ENCODE measurements around the gene ZNF468. TPM values are rescaled to one million over a fixed set of nuclear protein-coding genes. Genes with fewer than 3 reads are reported as not detected.
"Not testable (repeated sequence)": the region's sequence is repeated elsewhere in the genome, so short reads cannot be mapped to it uniquely, and the experiment has no call there.

ZNF468 gene
- total RNA-seq = 14.8 and 17.4 TPM in 2 replicates

DNA sequence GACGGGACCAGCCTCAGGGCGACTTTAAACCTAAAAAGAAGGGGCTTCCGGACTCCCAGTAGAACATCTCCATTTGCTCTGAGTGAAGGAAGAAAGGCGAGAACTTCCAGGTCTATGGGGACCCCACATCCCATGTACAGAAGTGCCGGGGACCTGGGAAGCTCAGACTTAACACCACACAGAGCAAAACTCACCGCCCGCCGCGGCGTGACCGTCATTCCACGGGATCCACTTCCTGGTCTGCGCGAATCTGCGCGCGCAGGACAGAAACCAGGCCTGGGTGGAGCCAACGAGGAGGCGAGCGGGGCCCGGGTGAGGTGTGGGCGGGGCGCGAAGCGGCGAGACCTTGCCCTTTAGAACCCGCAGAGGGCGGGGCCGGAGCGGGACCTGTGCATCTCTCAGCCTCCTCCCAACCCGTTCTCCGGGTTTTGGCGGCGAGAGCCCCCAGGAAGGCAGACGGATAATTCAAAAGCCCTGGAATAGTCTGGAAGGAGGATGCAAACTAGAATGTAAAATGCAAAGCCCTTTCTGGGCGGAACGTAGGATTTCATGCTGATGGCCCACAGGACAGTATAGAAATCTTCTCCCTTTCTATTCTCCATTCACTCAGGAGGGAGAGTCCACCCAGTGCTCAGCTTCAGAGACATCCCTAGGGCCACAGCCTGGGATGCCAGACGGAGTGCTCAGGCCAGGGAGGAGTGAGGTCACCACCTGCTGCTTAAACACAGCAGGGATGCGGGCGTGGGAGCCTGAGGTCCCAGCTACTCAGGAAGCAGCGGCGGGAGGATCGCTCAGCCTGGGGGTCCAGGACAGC lies at the start of gene ZNF468:
TSS of gene ZNF468 (minus strand) at position 242 of the 814 bp plus-strand sequence. CDS start 3,347 bp downstream, outside the sequence.
- peak; percentile 14 to 45 for DNase-seq (ENCODE audit: low read depth in 2 of 2)

DNA sequence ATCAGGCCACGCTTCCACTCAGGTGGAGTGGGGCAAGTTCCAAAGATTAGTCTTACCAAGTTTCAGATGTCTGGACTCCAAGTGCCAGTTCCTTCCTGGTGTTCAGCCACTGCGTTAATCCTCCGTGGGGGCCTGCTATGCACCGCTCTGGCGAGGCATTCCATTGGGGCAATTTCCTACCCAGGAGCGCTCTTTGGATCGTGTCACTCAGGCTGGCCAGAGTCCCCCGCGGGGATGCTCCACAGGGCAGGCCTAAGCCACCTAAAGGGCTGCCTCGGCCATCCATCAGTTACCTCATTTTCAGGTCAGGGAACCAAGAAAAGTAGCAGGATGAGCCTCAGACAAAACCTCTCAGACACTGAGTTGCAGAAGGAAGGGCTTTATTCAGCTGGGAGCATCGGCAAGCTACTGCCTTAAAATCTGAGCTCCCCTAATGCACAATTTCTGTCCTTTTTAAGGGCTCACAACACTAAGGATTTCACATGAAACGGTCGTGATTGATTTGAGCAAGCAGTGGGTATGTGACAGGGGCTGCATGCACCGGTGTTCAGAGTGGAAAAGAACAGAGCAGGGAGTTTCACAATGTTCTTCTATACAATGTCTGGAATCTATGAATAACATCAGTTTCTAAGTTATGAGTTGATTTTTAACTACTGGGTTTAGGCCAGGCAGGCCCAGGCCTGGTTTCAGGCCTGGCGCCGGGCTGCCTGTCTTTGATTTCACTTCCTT lies 46.8 kb upstream of the ZNF468 start:
- not testable (repeated sequence) for DNase-seq (ENCODE audit: low read depth in 2 of 2)

DNA sequence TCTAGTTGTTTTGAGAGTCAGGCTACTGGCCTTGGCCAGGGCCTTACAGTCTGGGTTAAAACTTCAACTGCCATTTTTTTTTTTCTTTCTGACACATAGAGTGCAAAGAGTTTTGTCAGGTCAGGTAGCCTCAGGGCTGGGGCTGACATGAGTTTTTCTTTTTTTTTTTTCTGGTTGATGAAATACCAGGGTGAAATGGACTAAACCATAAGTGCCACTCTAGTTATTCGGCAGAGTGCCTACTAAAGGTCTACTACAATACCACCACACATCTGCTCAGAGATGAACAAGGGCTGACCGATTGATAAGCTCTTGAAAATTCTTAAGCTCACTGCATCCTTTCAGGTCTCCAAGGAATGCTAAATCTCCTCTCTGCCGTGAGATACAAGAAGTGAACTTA lies 44.4 kb upstream of the ZNF468 start:
- DNase-seq (ENCODE audit: low read depth in 2 of 2) = no peak

DNA sequence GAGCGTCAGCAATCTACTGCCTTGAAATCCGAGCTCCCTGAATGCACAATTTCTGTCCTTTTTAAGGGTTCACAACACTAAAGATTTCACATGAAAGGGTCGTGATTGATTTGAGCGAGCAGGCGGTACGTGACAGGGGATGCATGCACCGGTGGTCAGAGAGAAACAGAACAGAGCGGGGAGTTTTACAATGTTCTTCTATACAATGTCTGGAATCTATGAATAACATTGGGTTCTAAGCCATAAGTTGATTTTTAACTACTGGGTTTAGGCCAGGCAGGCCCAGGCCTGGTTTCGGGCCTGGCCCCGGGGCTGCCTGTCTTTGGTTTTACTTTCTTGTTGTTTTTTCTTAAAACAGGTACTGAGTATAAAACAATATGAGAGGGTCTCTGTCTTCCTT lies 41.2 kb upstream of the ZNF468 start:
- not testable (repeated sequence) for DNase-seq (ENCODE audit: low read depth in 2 of 2)

DNA sequence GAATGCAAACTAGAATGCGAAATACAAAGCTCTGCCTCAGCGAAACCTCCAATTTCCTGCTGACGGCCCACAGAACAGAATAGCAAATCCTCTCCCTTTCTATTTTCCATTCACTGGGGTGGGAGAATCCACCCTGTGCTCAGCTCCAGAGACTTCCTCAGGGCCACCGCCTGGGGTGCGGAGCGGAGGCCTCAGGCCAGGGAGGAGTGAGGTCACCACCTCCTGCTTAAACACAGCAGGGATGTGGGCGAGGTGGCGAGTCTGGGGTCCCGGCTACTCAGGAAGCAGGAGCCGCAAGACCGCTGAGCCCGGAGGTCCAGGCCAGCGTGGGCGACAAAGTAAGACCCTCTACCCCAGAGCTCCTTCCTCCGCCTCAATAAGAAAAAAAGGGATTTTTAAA lies 40.7 kb upstream of the ZNF468 start:
- DNase-seq (ENCODE audit: low read depth in 2 of 2) = peak in 1 of 2 donors; percentile 0

DNA sequence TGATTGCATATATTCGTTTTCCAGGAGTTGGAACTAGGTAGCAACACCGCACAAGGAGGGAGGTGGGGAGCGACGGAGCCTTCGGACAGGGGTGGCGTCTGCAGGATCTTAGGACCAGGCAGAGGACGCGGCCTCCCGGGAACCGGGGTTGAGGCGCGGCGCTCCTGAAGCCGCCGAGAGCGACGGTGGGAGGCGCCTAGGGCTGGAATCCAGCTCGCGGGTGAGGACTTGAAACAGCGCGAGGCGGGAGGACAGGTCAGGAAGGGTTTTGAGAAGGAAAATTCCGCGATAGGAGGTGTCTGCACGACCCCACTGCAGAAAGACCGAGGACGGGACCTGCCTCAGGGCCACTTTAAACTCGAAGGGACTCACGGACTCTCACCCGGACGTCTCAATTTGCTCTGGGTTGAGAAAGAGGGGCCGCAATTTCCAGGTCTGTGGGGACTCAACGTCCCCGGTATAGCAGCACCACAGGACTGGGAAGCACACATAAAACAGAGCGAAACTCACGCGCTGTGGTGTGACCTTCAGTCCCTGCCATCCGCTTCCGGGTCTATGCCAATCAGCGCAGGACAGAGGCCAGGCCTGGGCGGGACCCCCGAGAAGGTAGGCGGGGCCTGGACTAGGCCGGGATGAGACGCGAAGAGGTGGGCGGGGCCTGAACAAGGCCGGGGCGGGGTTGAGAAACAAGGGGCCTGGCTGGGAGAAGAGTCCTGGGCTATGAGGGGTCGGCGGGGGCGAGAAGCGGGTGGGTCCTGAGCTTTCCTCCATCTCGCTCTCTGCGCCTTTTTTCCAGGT lies 39.9 kb upstream of the ZNF468 start, which contains the start of gene ZNF320:
TSS of gene ZNF320 (minus strand) at position 498 of the 798 bp plus-strand sequence. CDS start 7,380 bp downstream, outside the sequence.
- DNase-seq (ENCODE audit: low read depth in 2 of 2) = peak; percentile 89 to 96

DNA sequence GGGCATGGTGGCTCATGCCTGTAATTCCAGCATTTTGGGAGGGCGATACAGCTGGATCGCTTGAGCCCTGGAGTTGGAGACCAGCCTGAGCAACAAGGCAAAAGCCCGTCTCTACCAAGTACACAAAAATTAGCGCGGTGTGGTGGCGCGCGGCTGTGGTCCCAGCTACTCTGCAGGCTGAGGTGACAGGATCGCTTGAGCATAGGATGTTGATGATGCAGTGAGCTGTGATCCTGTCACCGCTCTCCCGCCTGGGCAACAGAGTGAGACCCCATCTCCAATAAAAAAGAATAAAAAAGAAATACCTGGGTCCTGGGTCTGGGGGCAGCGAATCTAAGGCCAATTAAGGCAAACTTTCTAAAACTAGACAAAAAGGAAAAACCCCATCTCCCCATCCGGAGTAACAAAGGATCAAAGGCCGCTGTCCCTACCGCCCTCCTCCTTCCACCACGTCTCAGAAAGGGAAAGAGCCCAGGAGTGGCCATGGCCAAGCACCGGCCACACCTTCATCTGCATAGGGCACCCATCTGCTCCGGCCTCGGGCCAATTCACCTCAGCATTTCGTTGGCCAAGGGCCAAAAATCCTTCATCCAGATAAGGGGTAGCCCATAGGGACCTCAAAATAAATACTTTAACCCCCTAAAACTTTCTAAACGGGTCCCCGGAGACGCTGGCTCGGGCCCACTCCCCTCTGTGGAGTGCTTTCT lies 39.2 kb upstream of the ZNF468 start:
- peak in 1 of 2 donors; percentile 36 for DNase-seq (ENCODE audit: low read depth in 2 of 2)

DNA sequence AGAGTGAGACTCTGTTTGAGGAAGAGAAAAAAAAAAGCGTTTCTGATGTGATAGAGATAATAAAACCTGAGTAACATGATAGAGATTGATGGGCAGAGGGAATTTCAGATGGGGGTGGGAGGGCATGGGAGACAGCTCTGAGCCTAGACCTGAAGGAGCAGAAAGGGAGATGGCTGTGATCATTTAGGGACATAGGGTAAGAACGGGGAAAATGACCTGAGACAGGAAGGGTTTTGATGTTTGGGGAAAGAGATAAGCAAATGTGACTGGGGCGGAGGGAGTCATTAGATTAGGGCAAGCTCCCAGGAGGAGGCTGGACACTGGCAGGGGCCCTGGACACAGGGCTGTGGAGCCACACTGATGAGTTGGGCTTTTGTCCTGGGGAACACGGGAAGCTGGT lies 33.9 kb upstream of the ZNF468 start:
- DNase-seq (ENCODE audit: low read depth in 2 of 2) = no peak

DNA sequence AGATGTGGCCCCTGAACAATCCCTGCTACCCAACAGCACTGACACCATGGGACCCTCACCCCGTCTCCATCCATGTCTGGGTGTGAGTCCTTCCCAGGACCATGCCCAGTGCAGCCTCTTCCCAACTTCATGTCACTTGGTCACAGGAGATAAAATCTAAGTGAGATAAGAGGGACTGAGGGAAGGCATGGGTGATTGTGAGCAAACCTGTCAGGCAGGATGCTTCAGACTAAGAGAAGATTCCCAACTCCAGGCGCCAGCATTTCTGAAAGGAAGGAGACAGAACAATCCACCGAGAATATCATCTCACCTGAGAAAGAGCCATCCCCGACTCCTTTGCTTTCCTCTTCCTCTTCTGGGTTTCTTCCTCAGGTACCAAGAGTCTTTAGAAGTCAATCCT lies 32.5 kb upstream of the ZNF468 start:
- no peak for DNase-seq (ENCODE audit: low read depth in 2 of 2)

DNA sequence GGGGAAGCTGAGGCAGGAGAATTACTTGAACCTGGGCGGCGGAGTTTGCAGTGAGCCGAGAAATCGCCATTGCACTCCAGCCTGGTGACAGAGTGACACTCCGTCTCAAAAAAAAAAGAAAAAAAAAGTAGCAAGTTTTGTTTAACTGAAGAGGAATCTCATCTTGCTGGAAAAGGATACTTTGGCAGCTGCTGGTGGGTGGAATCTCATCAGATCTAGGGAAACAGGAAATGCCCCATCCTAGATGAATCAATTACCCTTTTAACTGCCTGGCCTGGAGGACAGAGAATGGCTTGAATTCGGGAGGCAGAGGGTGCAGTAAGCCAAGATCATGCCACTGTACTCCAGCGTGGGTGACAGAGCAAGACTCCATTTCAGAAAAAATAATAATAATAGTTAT lies 31.7 kb upstream of the ZNF468 start:
- no peak for DNase-seq (ENCODE audit: low read depth in 2 of 2)

DNA sequence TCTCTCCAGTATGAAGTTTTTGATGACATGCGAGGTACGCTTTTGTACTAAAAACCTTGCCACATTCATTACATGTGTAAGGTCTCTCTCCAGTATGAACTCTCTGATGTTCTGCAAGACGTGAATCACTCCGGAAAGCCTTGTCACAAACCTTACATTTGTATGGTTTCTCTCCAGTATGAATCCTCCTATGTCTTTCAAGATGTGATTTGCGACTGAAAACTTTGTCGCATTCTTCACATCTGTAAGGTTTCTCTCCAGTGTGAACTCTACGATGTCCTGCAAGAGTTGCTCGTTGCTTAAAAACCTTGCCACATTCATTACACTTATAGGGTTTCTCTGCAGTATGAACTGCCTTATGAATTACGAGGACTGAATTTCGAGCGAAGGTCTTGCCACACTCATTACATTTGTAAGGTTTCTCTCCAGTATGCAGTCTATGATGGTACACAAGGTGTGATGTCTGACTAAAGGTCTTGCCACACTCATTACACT lies 23.5 kb upstream of the ZNF468 start:
- no peak for DNase-seq (ENCODE audit: low read depth in 2 of 2)

DNA sequence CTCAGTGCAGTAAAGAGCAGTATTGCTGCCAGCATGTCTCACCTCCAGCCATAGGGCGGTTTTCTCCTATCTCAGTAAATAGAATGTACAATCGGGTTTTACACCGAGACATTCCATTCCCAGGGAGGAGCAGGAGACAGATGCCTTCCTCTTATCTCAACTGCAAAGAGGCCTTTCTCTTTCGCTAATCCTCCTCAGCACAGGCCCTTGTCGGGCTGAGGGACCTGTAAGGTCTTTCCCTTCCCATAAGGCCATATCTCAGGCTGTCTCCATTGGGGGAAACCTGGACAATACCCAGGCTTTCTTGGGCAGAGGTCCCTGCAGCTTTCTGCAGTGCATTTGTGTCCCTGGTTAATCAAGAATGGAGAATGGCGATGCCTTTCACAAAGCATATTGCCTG lies 15.6 kb upstream of the ZNF468 start:
- DNase-seq (ENCODE audit: low read depth in 2 of 2) = not testable (repeated sequence)

DNA sequence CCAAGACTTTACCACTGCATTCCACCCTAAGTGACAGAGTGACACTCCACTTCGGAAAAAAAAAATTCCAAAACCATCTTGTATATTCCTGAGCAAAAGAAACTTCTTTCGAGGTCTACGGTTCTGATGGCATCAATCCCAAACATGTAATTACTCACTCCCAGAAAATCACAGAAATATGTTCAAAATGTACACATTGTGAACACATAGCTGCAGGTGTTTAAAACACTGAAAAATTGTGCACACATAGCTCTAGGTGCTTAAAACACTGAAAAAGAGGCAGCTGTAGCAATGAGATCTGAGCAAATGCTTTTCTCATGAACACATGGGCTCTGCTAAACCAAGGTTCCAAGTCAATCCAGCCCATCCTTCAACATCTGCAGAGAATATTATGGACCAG lies 14.0 kb upstream of the ZNF468 start:
- no peak for DNase-seq (ENCODE audit: low read depth in 2 of 2)

DNA sequence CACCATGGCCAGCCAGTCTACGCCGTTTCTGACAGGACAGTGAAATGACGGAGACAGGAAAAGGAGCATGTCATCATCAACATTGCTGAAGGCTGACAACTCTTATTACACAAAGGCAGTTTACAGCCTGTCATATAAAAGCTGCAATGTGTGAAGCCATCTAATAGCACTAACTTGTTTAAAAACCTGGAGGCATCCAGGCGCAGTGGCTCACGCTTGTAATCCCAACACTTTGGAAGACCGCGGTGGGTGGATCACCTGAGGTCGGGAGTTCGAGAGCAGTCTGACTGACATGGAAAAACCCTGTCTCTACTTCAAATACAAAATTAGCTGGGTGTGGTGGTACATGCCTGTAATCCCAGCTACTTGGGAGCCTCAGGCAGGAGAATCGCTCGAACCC lies 10.6 kb upstream of the ZNF468 start:
- DNase-seq (ENCODE audit: low read depth in 2 of 2) = not testable (repeated sequence)

DNA sequence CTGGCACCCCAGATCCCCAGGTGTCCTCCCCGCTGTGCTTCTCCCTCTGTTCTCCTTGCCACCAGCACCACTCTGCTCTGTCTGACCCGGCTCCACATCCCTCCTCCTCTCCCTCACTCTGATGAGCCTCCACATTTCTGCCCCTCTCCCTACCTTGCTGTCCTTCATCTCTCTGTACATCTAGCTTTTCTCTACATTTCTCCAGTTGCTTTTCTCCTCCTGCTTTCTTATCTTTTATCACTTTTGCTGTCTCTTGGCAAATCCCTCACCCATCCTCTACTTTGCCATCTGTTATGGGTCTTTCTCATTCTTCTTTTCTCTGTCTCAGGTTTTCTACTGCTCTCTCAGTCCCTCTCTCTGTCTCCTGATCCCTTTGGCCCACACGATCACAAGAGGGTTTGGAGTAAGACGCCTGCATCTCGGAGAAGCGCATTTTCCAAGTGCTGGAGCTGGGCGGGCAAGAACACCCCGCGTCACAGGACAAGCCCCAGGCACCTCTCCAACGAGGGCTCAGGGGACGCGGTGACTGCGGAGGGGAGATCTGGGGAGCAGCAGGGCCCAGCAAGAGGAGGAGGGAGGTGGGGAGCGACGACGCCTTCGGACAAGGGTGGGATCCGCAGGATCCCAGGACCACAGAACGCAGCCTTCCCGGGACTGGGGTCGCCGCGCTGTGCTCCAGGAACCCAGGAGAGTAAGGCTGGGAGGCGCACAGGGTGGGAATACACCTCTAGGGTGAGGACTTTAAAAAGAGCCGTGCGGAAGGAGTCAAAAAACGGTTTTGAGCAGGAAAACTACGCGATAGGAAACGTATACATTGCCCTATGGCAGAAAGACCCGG lies 660 bp downstream of the ZNF468 start:
- not testable (repeated sequence) for DNase-seq (ENCODE audit: low read depth in 2 of 2)

DNA sequence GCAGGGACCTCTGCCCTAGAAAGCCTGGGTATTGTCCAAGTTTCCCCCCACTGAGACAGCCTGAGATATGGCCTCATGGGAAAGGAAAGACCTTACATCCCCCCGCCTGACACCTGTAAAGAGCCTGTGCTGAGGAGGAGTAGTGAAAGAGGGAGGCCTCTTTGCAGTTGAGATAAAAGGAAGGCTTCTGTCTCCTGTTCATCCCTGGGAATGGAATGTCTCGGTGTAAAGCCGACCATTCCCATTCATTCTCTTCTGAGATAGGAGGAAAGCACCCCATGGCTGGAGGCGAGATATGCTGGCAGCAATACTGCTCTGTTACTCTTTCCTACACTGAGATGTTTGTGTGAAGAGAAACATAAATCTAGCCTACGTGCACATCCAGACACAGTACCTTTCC lies 10.1 kb downstream of the ZNF468 start:
- DNase-seq (ENCODE audit: low read depth in 2 of 2) = not testable (repeated sequence)

DNA sequence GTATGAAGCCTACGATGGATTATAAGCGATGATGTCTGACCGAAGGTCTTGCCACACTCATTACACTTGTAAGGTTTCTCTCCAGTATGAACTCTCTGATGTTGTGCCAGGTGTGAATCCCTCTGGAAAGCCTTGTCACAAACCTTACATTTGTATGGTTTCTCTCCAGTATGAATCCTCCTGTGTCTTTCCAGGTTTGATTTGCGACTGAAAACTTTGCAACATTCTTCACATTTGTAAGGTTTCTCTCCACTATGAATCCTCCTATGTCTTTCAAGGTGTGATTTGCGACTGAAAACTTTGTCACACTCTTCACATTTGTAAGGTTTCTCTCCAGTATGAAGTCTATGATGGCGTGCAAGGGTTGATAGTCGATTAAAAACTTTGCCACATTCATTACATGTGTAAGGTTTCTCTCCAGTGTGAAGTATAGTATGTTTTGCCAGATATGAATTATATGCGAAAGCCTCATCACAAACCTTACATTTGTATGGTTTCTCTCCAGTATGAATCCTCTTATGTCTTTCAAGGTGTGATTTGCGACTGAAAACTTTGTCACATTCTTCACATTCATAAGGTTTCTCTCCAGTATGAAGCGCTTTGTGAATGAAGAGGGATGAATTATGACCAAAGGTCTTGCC lies 16.5 kb downstream of the ZNF468 start:
- not testable (repeated sequence) for DNase-seq (ENCODE audit: low read depth in 2 of 2)

DNA sequence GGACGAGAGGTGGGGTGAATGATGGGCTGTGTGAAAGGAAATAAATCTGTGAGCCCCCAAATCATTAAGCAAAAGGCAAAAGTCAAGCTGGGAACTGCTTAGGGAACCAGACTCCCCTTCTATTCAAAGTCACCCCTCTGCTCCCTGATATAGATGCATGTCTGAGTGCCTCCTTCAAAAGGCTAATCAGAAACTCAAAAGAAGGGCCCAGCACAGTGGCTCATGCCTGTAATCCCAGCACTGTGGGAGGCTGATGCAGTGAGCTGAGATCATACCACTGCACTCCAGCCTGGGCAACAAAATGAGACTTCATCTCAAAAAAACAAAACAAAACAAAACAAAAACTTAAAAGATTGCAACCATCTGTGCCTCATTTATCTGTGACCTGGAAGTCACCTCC lies 23.1 kb downstream of the ZNF468 start:
- DNase-seq (ENCODE audit: low read depth in 2 of 2) = not testable (repeated sequence)

DNA sequence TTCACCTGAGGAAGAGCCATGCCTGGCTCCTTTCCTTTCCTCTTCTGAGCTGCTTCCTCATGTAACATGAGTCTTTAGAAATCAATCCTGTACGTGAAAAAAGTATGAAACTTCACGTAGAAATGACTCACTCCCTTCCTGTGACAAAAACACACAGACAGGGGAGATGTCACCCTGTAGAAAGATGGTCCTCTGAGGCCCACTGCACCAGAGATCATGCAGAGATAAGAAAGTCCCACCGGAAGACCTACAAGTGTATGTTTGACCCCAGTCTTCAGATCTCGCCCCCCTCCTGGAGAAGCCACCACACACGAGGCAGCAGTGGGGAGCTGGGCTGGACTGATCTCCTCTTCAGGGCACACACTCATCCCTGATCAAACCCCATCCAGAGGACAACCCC lies 23.9 kb downstream of the ZNF468 start:
- DNase-seq (ENCODE audit: low read depth in 2 of 2) = not testable (repeated sequence)
